Spleen (tissue), 11 donors: ENCODE measurements around the gene TWIST2. TPM values are rescaled to one million over a fixed set of nuclear protein-coding genes. Genes with fewer than 3 reads are reported as not detected.

Experiments
- DNase-seq: peaks from one replicate; pipeline ENCODE4 v3.0.0-alpha.2; 2020
- H3K27ac ChIP-seq, 8 donors: fragments of 200-600 bp; sonication (generic) in 7 of 8; 1 replicate in 4 of 8; 2 replicates in 4 of 8; pipeline versions ENCODE4 v1.5.0 to v1.8.0; 2016 to 2021; ENCODE audit warnings: inconsistent platforms in 4 of 8, mild to moderate bottlenecking in 4 of 8, moderate library complexity in 1 of 8
- H3K27me3 ChIP-seq, 7 donors: fragments of 200-600 bp; sonication (generic) in 6 of 7; replicated peaks in 1 of 7; 1 replicate in 4 of 7; 2 replicates in 3 of 7; pipeline versions ENCODE4 v1.5.0 to v1.8.0; 2016 to 2021; ENCODE audit warnings: inconsistent platforms in 3 of 7, mild to moderate bottlenecking in 1 of 7
- H3K36me3 ChIP-seq, 6 donors: fragments of 200-600 bp; sonication (generic) in 5 of 6; 1 replicate in 4 of 6; 2 replicates in 2 of 6; pipeline versions ENCODE4 v1.5.0 to v1.8.0; 2016 to 2021; ENCODE audit warnings: inconsistent platforms in 2 of 6
- H3K4me1 ChIP-seq, 6 donors: fragments of 200-600 bp; sonication (generic) in 5 of 6; 1 replicate in 3 of 6; 2 replicates in 3 of 6; pipeline versions ENCODE4 v1.5.0 to v1.8.0; 2016 to 2021; ENCODE audit warnings: inconsistent platforms in 3 of 6
- H3K4me3 ChIP-seq, 8 donors: fragments of 200-600 bp; sonication (generic) in 7 of 8; 1 replicate in 4 of 8; 2 replicates in 4 of 8; pipeline versions ENCODE4 v1.5.0 to v1.8.0; 2016 to 2021; ENCODE audit warnings: inconsistent platforms in 4 of 8, mild to moderate bottlenecking in 4 of 8, moderate library complexity in 2 of 8
- H3K9me3 ChIP-seq, 8 donors: fragments of 200-600 bp; sonication (generic) in 7 of 8; 1 replicate in 4 of 8; 2 replicates in 4 of 8; pipeline versions ENCODE4 v1.5.0 to v1.8.0; 2016 to 2021; ENCODE audit warnings: inconsistent platforms in 4 of 8
- POLR2A ChIP-seq, 3 donors: fragments of 450-650 bp; IDR thresholded peaks; one replicate each; pipeline ENCODE4 v1.5.1; 2017; ENCODE audit warnings: antibody characterized with exemption in 3 of 3, mild to moderate bottlenecking in 1 of 3
- POLR2AphosphoS5 ChIP-seq, 3 donors: sonication (generic); formaldehyde crosslinking; IDR thresholded peaks; one replicate each; pipeline ENCODE4 v1.5.1; 2017; ENCODE audit warnings: antibody characterized with exemption in 3 of 3
- WGBS, 5 donors: extraction: QIAGEN DNeasy Blood & Tissue Kit in 3 of 5; methylation state at CpG; one replicate each; pipeline versions ENCODE4 v1.1.5 to v1.1.7; 2013 to 2018; 5-methylcytosine and 5-hydroxymethylcytosine counted together
- intact Hi-C: fragments of 100-400 bp; cut with DNase I; formaldehyde crosslinking; loops from one replicate; pipeline ENCODE4 v1.15.0; 2023; ENCODE audit warnings: low total_unique reads
- polyA plus RNA-seq, 3 donors: library from polyadenylated mRNA; stranded (reverse); fragments of 200-250 nt; gene quantifications; one replicate each; pipeline ENCODE4 v1.2.1, GENCODE V29; 2013
- total RNA-seq, 7 donors: library from RNA; depleted of rRNA in 3 of 7; stranded (reverse); fragments of >200 nt in 3 of 7; fragmentation: NEBNext Ultra II Directional in 4 of 7; extraction: Animal tissue kit (Norgen Biotek cat#: 25700) in 4 of 7; gene quantifications; one replicate each; pipeline versions ENCODE4 v1.1.0 to v1.2.1, GENCODE V29; 2016 to 2021
- TF ChIP-seq, protein P1 (sequence below), 11 experiments: fragments of 200-600 bp in 7 of 11; fragments of 450-650 bp in 4 of 11; sonication (generic) in 4 of 11; IDR thresholded peaks in 8 of 11; conservative IDR thresholded peaks in 3 of 11; 1 replicate in 7 of 11; 2 replicates in 4 of 11; pipeline versions ENCODE4 v1.4.0 to v1.8.0; 2016 to 2021; ENCODE audit warnings: antibody characterized with exemption in 11 of 11, inconsistent platforms in 4 of 11, mild to moderate bottlenecking in 1 of 11
- donor health status: healthy with polysubstance abuse.
- donor health status: DM: no; HTN: no; CAD: no; lungs with moderate emphysema.
- donor health status: DM: no; HTN: no; CAD: no.
- donor health status: Bipolar disorder and iron deficiency.
- donor health status: healthy.
- donor health status: DM: no; HTN: no; CAD: no.
- donor health status: DM: yes; HTN: yes; CAD: no.

Gene TWIST2
- total and polyA plus RNA-seq, 10 donors = 1.7 to 9.0 (median 2.4) TPM

DNA sequence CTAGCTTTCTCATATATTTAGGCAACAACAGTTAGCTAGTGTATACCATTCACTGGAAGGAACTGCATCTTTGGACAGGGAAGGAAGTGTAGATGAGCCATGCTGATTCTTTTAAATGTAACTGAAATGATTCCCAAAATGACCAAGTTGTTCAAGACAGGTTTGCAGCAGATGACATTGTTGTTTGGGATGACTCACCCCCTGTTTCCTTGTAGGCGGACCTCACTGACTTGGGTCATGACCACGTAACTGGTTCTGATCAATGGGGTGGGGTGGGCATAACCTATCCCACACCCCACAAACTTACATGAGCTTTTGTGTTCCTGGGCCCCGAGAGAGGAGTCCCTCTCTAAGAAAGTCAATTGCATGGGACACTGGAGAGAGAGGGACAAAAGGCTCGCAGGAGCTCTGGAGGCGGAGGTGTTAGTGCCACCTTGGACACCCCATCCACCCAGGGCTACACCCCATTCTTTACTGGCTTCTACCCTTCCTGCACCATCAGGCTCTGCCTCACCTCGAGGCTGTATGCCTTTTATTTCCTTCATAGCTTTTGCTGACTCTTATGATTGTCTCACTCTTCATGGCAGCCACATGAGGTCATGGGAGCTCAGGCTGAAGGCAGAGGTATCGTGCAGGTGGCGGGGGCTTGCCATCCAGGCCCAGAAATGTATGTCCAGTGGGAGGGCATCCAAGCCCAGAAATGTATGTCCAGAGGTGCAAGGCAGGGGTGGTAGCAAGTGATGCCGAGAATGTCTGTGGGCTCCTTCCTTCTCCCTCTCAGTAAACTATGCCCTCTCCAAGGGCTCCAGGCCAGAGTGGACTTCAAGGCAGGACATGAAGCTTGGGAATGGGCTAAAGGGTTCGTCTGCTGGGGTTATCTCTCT, 108.0 kb downstream of the TWIST2 start:
- Histone ChIP-seq H3K27ac (no peak overlapping the region), H3K4me3 (no peak overlapping the region), H3K4me1 (peaks cover 0 to 9% (median 0%) of the 10 kb centered on the region in 6 donors), H3K9me3 (peaks cover 0 to 9% (median 0%) of the 10 kb centered on the region in 8 donors), H3K36me3 (no peaks in the 10 kb centered on the region), H3K27me3 (peaks cover 0 to 27% (median 0%) of the 10 kb centered on the region in 7 donors)
- TF ChIP-seq, protein P1, sequence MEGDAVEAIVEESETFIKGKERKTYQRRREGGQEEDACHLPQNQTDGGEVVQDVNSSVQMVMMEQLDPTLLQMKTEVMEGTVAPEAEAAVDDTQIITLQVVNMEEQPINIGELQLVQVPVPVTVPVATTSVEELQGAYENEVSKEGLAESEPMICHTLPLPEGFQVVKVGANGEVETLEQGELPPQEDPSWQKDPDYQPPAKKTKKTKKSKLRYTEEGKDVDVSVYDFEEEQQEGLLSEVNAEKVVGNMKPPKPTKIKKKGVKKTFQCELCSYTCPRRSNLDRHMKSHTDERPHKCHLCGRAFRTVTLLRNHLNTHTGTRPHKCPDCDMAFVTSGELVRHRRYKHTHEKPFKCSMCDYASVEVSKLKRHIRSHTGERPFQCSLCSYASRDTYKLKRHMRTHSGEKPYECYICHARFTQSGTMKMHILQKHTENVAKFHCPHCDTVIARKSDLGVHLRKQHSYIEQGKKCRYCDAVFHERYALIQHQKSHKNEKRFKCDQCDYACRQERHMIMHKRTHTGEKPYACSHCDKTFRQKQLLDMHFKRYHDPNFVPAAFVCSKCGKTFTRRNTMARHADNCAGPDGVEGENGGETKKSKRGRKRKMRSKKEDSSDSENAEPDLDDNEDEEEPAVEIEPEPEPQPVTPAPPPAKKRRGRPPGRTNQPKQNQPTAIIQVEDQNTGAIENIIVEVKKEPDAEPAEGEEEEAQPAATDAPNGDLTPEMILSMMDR (IDR thresholded peaks at IDR 0.05 in 8 of 11, conservative IDR thresholded peaks at IDR 0.05 in 3 of 11) = no peak
- TF ChIP-seq POLR2A (IDR thresholded peaks at IDR 0.05) (no peak), POLR2AphosphoS5 (IDR thresholded peaks at IDR 0.05) (no peak)
- intact Hi-C loops = no loop called here
- WGBS, 5 donors = 71 to 82% (median 74%) methylated on average over 10 of the region's 10 CpGs
- DNase-seq = peak; percentile 15

DNA sequence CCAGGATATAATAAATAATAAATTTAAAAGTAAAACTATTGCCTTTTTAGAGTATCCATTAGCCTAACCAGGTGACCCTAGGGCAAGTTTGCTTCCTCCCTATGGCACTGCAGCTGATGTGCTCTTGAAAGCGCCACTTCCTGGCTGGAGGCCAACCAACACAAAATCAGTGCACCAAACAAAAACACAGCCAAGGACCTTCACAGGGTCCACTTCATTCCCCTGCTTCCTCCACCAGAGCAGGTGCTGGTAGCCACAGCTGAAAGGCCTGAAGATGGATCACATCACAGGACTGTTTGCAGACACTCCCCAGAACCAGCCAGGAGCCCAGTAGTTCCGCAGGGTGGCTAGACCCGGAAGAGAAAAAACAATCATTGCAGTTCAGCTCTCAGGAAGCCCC, 108.8 kb downstream of the TWIST2 start:
- Histone ChIP-seq H3K4me3 (no peak overlapping the region), H3K27ac (no peak overlapping the region), H3K4me1 (peaks cover 0 to 9% (median 0%) of the 10 kb centered on the region in 6 donors), H3K27me3 (peaks cover 0 to 27% (median 0%) of the 10 kb centered on the region in 7 donors), H3K36me3 (no peaks in the 10 kb centered on the region), H3K9me3 (peaks cover 0 to 12% (median 0%) of the 10 kb centered on the region in 8 donors)
- intact Hi-C loops = no loop called here
- peak; percentile 42 for DNase-seq
- WGBS, 5 donors = 60 to 76% (median 63%) methylated on average over 3 of the region's 3 CpGs
- TF ChIP-seq POLR2AphosphoS5 (IDR thresholded peaks at IDR 0.05) = no peak
- no peak for TF ChIP-seq POLR2A (IDR thresholded peaks at IDR 0.05)
